PC-3 (cell line): ENCODE data around the gene ST6GAL1. TPM values are rescaled to one million over a fixed set of nuclear protein-coding genes. Genes with fewer than 3 reads are reported as not detected.

Source experiments
- ATAC-seq: fragments of 200-7000 bp; cut with Tn5 transposase; 2 replicates; pipeline ENCODE4 v1.9.1; 2020; ENCODE audit warnings: mild to moderate bottlenecking, moderate library complexity
- BruUV-seq: library from RNA; stranded (reverse); fragments of 400-500 nt; replicated peaks from 2 replicates; lab custom pipeline; 2021; lab: Mats Ljungman, UMichigan
- CTCF ChIA-PET: fragments of 300-600 bp; sonication (Branson Sonifier 250); formaldehyde crosslinking; loops from one replicate; lab custom pipeline; 2022; ENCODE audit warnings: antibody characterized with exemption; lab: Charles Lee
- POLR2A ChIA-PET: fragments of 300-600 bp; sonication (Branson Sonifier 250); formaldehyde crosslinking; loops from one replicate; lab custom pipeline; 2022; ENCODE audit warnings: antibody characterized with exemption; ENCODE audit not compliant: unreplicated experiment; lab: Charles Lee
- DNase-seq: peaks from one replicate; pipeline ENCODE4 v3.0.0-alpha.2; 2015
- H2AFZ ChIP-seq: fragments of 300-600 bp; sonication (generic); 2 replicates; pipeline ENCODE4 v1.6.0; 2016; ENCODE audit warnings: antibody characterized with exemption, low read length
- H3F3A ChIP-seq: fragments of 300-600 bp; sonication (generic); one replicate; pipeline ENCODE4 v1.6.0; 2017; ENCODE audit warnings: antibody characterized with exemption, low read length, control low read depth, mild to moderate bottlenecking; ENCODE audit not compliant: unreplicated experiment
- H3K27ac ChIP-seq: fragments of 300-600 bp; sonication (generic); 2 replicates; pipeline ENCODE4 v1.5.1; 2016; ENCODE audit warnings: mild to moderate bottlenecking, low read length
- H3K27me3 ChIP-seq: fragments of 300-600 bp; sonication (generic); 2 replicates; pipeline ENCODE4 v1.6.1; 2016; ENCODE audit warnings: low read length, mixed read lengths
- H3K36me3 ChIP-seq: fragments of 300-600 bp; sonication (generic); 2 replicates; pipeline ENCODE4 v1.6.1; 2016; ENCODE audit warnings: low read depth, mixed run types, low read length, mixed read lengths
- H3K4me1 ChIP-seq: fragments of 300-600 bp; sonication (generic); 2 replicates; pipeline ENCODE4 v1.5.1; 2016; ENCODE audit warnings: low read length; ENCODE audit not compliant: insufficient read depth
- H3K4me2 ChIP-seq: fragments of 300-600 bp; sonication (generic); 2 replicates; pipeline ENCODE4 v1.6.0; 2016; ENCODE audit warnings: low read length
- H3K4me3 ChIP-seq: fragments of 300-600 bp; sonication (generic); 2 replicates; pipeline ENCODE4 v1.5.1; 2016; ENCODE audit warnings: mild to moderate bottlenecking, low read length, mixed read lengths
- H3K79me2 ChIP-seq: fragments of 300-600 bp; sonication (generic); 2 replicates; pipeline ENCODE4 v1.6.1; 2017; ENCODE audit warnings: low read length, mixed read lengths
- H3K9ac ChIP-seq: fragments of 300-600 bp; sonication (generic); 2 replicates; pipeline ENCODE4 v1.6.0; 2016; ENCODE audit warnings: mild to moderate bottlenecking, low read length
- H3K9me2 ChIP-seq: fragments of 300-600 bp; sonication (generic); replicated peaks from 2 replicates; pipeline ENCODE4 v1.6.1; 2016; ENCODE audit warnings: mixed run types, low read length, mixed read lengths
- H3K9me3 ChIP-seq: fragments of 300-600 bp; sonication (generic); 2 replicates; pipeline ENCODE4 v1.6.1; 2016; ENCODE audit warnings: low read length, mixed read lengths
- H4K20me1 ChIP-seq: fragments of 300-600 bp; sonication (generic); 2 replicates; pipeline ENCODE4 v1.6.1; 2016; ENCODE audit warnings: low read length, mixed read lengths
- EZH2 ChIP-seq: fragments of 300-600 bp; sonication (generic); IDR thresholded peaks from one replicate; pipeline ENCODE4 v1.6.1; 2017; ENCODE audit warnings: antibody characterized with exemption, mild to moderate bottlenecking, low read length; ENCODE audit not compliant: unreplicated experiment
- EZH2phosphoT487 ChIP-seq: fragments of 300-600 bp; sonication (generic); IDR thresholded peaks from 2 replicates; pipeline ENCODE4 v1.6.1; 2018; ENCODE audit warnings: mild to moderate bottlenecking, antibody characterized with exemption, low read length, borderline replicate concordance
- intact Hi-C: fragments of 100-400 bp; cut with micrococcal nuclease; formaldehyde crosslinking; loops from 2 replicates; pipeline ENCODE4 v1.9.0; 2023
- total RNA-seq: library from RNA; depleted of rRNA; stranded (reverse); fragments of >200 nt; gene quantifications from 2 replicates; pipeline ENCODE4 v1.2.3, GENCODE V29; 2014
- TF ChIP-seq, protein P1 (sequence below): fragments of 300-600 bp; sonication (generic); conservative IDR thresholded peaks from 2 replicates; pipeline ENCODE4 v1.5.1; 2017; ENCODE audit warnings: antibody characterized with exemption, low read depth, mild to moderate bottlenecking, low read length

Gene ST6GAL1
- total RNA-seq, 1 experiment from 2014 or later, result 9.4 TPM

DNA sequence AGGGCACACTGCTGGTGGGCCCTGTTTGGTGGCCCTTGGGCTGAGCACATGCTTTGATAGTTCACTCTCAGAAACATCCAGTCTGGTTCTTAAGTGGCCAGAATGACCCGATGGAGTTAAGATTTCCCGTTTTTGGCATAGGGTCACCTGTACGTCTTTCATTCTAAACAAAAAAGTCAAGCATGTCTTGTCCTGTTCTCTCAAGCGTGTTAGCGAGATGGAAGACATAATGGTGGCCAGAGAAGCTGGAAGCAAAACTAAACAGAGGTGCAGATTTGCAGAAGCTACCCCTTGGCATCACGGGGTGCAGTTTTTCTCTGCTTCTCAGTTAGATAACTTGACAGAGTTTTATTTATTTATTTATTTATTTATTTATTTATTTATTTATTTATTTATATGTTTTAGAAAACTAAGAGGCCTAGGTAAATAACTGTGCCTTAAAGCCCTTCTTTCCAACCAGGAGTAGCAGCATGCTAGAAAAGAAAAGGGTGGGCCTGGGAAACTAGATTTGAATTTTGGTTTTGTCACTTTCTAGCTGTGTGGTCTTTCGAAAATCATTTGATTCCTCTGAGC is 63.0 kb downstream of the ST6GAL1 start:
- no TSS peak for BruUV-seq
- Histone ChIP-seq H3K36me3 (0 out of 2 replicates have a peak, but pooled peaks cover 3% of the 10 kb centered on the region), H3K79me2 (no peaks in the 10 kb centered on the region), H3K4me3 (no peak overlapping the region), H2AFZ (no peak overlapping the region), H3K9me2 (no peaks in the 10 kb centered on the region), H3F3A (no peaks in the 10 kb centered on the region), H3K9ac (no peak overlapping the region), H3K27ac (no peak overlapping the region), H3K9me3 (no peaks in the 10 kb centered on the region), H3K27me3 (no peaks in the 10 kb centered on the region), H4K20me1 (no peaks in the 10 kb centered on the region), H3K4me2 (no peak overlapping the region), H3K4me1 (peaks cover 24% of the 10 kb centered on the region)
- ChIA-PET POLR2A (no interaction called here), CTCF (no interaction called here)
- ATAC-seq (no peak), DNase-seq (no peak)
- TF ChIP-seq, protein P1, sequence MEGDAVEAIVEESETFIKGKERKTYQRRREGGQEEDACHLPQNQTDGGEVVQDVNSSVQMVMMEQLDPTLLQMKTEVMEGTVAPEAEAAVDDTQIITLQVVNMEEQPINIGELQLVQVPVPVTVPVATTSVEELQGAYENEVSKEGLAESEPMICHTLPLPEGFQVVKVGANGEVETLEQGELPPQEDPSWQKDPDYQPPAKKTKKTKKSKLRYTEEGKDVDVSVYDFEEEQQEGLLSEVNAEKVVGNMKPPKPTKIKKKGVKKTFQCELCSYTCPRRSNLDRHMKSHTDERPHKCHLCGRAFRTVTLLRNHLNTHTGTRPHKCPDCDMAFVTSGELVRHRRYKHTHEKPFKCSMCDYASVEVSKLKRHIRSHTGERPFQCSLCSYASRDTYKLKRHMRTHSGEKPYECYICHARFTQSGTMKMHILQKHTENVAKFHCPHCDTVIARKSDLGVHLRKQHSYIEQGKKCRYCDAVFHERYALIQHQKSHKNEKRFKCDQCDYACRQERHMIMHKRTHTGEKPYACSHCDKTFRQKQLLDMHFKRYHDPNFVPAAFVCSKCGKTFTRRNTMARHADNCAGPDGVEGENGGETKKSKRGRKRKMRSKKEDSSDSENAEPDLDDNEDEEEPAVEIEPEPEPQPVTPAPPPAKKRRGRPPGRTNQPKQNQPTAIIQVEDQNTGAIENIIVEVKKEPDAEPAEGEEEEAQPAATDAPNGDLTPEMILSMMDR, result no peak
- TF ChIP-seq EZH2, result no peak
- intact Hi-C loops, result no loop called here

DNA sequence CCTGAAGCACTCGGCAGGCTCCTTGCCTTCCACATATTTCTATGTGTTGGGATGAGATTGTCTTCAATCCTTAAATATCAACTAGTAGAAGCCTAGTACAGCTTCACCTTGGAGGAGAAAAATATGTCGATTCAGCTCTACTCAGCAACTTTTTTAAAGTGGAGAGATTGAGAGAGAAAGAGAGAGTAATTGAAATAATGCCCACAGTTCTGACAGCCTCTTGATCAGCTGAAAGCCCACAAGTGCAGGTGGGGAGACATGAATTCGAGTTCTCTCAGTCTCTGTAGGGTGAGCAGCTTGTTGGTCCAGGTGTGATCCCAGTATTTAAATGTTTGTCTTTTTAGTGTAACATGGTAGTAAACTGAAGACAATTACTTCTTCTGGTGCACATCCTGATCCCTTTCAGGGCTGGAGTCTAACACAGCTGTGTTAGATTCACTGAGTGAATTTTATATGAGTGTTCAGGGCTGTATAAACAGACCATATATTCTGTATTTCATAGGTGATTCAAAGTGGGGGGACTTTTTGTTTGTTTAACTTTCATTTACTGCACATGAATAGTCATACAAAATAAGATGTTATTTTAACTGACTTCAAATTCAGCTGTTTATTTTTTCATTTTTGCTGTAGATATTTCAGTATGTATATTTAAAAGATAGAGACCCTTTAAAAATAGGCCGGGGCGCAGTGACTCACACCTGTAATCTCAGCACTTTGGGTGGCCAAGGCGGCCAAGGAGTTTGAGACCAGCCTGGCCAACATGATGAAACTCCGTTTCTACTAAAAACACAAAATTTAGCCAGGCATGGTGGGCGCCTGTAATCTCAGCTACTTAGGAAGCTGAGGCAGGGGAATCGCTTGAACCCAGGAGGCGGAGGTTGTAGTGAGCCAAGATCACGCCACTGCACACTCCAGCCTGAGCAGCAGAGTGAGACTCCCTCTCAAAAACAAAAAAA is 64.0 kb downstream of the ST6GAL1 start:
- Histone ChIP-seq H3K4me2 (no peak overlapping the region), H3F3A (no peaks in the 10 kb centered on the region), H2AFZ (no peak overlapping the region), H3K4me1 (peaks cover 31% of the 10 kb centered on the region), H3K27me3 (no peaks in the 10 kb centered on the region), H3K79me2 (no peaks in the 10 kb centered on the region), H4K20me1 (no peaks in the 10 kb centered on the region), H3K9me2 (no peaks in the 10 kb centered on the region), H3K9ac (no peak overlapping the region), H3K36me3 (0 out of 2 replicates have a peak, but pooled peaks cover 3% of the 10 kb centered on the region), H3K27ac (no peak overlapping the region), H3K9me3 (no peaks in the 10 kb centered on the region), H3K4me3 (no peak overlapping the region)
- TF ChIP-seq EZH2phosphoT487, result no peak
- TF ChIP-seq, protein P1, result no peak
- no peak for TF ChIP-seq EZH2
- DNase-seq, result no peak
- intact Hi-C loops, result no loop called here
- no TSS peak for BruUV-seq
- ChIA-PET POLR2A (no interaction called here), CTCF (no interaction called here)
- no peak for ATAC-seq

DNA sequence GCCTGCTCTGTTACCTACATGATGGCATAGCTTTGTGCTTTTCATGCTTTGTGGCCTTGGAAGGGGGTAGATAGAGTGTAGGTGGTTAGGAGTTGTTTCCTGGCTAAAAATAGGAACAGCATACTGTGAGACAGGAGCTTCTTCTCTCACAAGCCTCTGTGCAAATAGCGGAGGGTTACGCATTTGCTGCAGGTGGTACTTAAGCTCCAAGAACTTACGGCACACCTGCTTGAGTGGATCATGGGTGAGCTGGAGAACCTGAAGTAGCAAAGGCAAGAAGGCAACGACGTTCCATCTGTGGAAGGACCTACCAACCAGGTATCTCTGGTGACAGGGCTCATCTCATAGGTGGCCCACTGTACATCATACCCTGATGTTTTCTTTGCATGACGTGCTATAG is 66.0 kb downstream of the ST6GAL1 start:
- Histone ChIP-seq H3K36me3 (0 out of 2 replicates have a peak, but pooled peaks cover 3% of the 10 kb centered on the region), H3K27me3 (no peaks in the 10 kb centered on the region), H3K4me1 (peaks cover 21% of the 10 kb centered on the region), H3K79me2 (no peaks in the 10 kb centered on the region), H3K4me2 (no peak overlapping the region), H4K20me1 (no peaks in the 10 kb centered on the region), H3K27ac (no peak overlapping the region), H2AFZ (no peak overlapping the region), H3K9ac (no peak overlapping the region), H3K4me3 (no peak overlapping the region), H3K9me3 (no peaks in the 10 kb centered on the region), H3K9me2 (no peaks in the 10 kb centered on the region), H3F3A (no peaks in the 10 kb centered on the region)
- DNase-seq (no peak), ATAC-seq (no peak)
- no TSS peak for BruUV-seq
- intact Hi-C loops, result no loop called here
- ChIA-PET POLR2A (interaction anchor here (0.6 kb wide), 1 partner anchor 1906 kb away, joined by 5 read pairs; no protein-coding TSS in a partner anchor), CTCF (no interaction called here)
- TF ChIP-seq EZH2phosphoT487, result no peak
